Activated CD4-positive, alpha-beta T cell treated with anti-CD3 and anti-CD28 coated beads, Interleukin-2, amount 10 ng/mL, durations not matched to agents 24 days and 14 days (primary cell): ENCODE results near the gene RPRD1A. TPM values are rescaled to one million over a fixed set of nuclear protein-coding genes. Genes with fewer than 3 reads are reported as not detected.
"Not testable (repeated sequence)": the region's sequence is repeated elsewhere in the genome, so short reads cannot be mapped to it uniquely, and the experiment has no call there.

Experiments
- DNase-seq: peaks from one replicate; pipeline ENCODE4 v3.0.0; 2022
- H3K27ac Mint-ChIP-seq: one replicate; pipeline ENCODE4 v1.8.0; 2022; ENCODE audit warnings: mild to moderate bottlenecking, mixed read lengths
- H3K27me3 Mint-ChIP-seq: one replicate; pipeline ENCODE4 v1.8.0; 2022; ENCODE audit warnings: mixed read lengths
- H3K36me3 Mint-ChIP-seq: one replicate; pipeline ENCODE4 v1.8.0; 2022; ENCODE audit warnings: low read depth, mild to moderate bottlenecking, mixed read lengths
- H3K4me1 Mint-ChIP-seq: one replicate; pipeline ENCODE4 v1.8.0; 2021; ENCODE audit warnings: mixed read lengths
- H3K4me3 Mint-ChIP-seq: one replicate; pipeline ENCODE4 v1.8.0; 2022; ENCODE audit warnings: mild to moderate bottlenecking, moderate library complexity, mixed read lengths
- H3K9me3 Mint-ChIP-seq: one replicate; pipeline ENCODE4 v1.8.0; 2021; ENCODE audit warnings: mixed read lengths
- intact Hi-C: fragments of 100-400 bp; cut with micrococcal nuclease; formaldehyde crosslinking; loops from one replicate; pipeline ENCODE4 v1.15.1; 2023
- total RNA-seq: library from RNA; stranded (reverse); gene quantifications from 2 replicates; pipeline ENCODE4 v1.2.3, GENCODE V29; 2022

Gene RPRD1A
- total RNA-seq, 1 donor from 2014 or later = 27.4 TPM

- intact Hi-C loops = loop anchor here (2.0 to 10.0 kb wide), 3 partner anchors 79 to 476 kb away; no protein-coding TSS in a partner anchor
- no peak overlapping the region for H3K27ac Mint-ChIP-seq
- peak; percentile 67 for DNase-seq
- H3K36me3 Mint-ChIP-seq = no peaks in the 10 kb centered on the region
- no peak overlapping the region for H3K4me3 Mint-ChIP-seq
- H3K9me3 Mint-ChIP-seq = no peaks in the 10 kb centered on the region
- peaks cover 4% of the 10 kb centered on the region for H3K4me1 Mint-ChIP-seq
- H3K27me3 Mint-ChIP-seq = peaks cover 11% of the 10 kb centered on the region
These were observed 28.7 kb upstream of the RPRD1A start for GRCh38 chr18:36095936-36096519.

- intact Hi-C loops = loop anchor here (10.0 kb wide), 1 partner anchor 340 kb away; no protein-coding TSS in a partner anchor
- peaks cover 4% of the 10 kb centered on the region for H3K4me1 Mint-ChIP-seq
These were observed 27.1 kb upstream of the RPRD1A start for GRCh38 chr18:36094431-36094830.

GRCh38 chr18:36092116-36092515 is 24.8 kb upstream of the RPRD1A start:
- intact Hi-C loops = loop anchor here (10.0 kb wide), 1 partner anchor 337 kb away; no protein-coding TSS in a partner anchor
- H3K9me3 Mint-ChIP-seq = not testable (repeated sequence)

More at GRCh38 chr18:36094431-36094830, 27.1 kb upstream of the RPRD1A start:
- Mint-ChIP-seq H3K27ac (no peak overlapping the region), H3K27me3 (peaks cover 15% of the 10 kb centered on the region), H3K36me3 (no peaks in the 10 kb centered on the region), H3K4me3 (no peak overlapping the region), H3K9me3 (no peaks in the 10 kb centered on the region)
- no peak for DNase-seq

GRCh38 chr18:36089001-36089400 is 21.6 kb upstream of the RPRD1A start:
- Mint-ChIP-seq H3K4me3 (no peak overlapping the region), H3K36me3 (no peaks in the 10 kb centered on the region), H3K4me1 (peaks cover 8% of the 10 kb centered on the region), H3K27ac (no peak overlapping the region), H3K27me3 (peaks cover 6% of the 10 kb centered on the region), H3K9me3 (no peaks in the 10 kb centered on the region)
- no peak for DNase-seq
- intact Hi-C loops = no loop called here

More at GRCh38 chr18:36092116-36092515, 24.8 kb upstream of the RPRD1A start:
- not testable (repeated sequence) for H3K36me3 Mint-ChIP-seq, H3K27ac Mint-ChIP-seq, H3K4me1 Mint-ChIP-seq, DNase-seq, H3K4me3 Mint-ChIP-seq
- peaks cover 12% of the 10 kb centered on the region for H3K27me3 Mint-ChIP-seq

- no peak overlapping the region for H3K27ac Mint-ChIP-seq
- no peak overlapping the region for H3K4me3 Mint-ChIP-seq
- H3K4me1 Mint-ChIP-seq = peaks cover 11% of the 10 kb centered on the region
- DNase-seq = no peak
- intact Hi-C loops = no loop called here
- no peaks in the 10 kb centered on the region for H3K9me3 Mint-ChIP-seq
- no peaks in the 10 kb centered on the region for H3K36me3 Mint-ChIP-seq
- peaks cover 6% of the 10 kb centered on the region for H3K27me3 Mint-ChIP-seq
These were observed 20.9 kb upstream of the RPRD1A start for GRCh38 chr18:36088256-36088655.

GRCh38 chr18:36086186-36086585 is 18.8 kb upstream of the RPRD1A start:
- H3K27me3 Mint-ChIP-seq = peaks cover 13% of the 10 kb centered on the region
- no peaks in the 10 kb centered on the region for H3K36me3 Mint-ChIP-seq
- H3K4me1 Mint-ChIP-seq = peaks cover 11% of the 10 kb centered on the region
- peak; percentile 44 for DNase-seq
- no peak overlapping the region for H3K27ac Mint-ChIP-seq
- intact Hi-C loops = no loop called here
- peaks cover 1% of the 10 kb centered on the region for H3K9me3 Mint-ChIP-seq
- H3K4me3 Mint-ChIP-seq = no peak overlapping the region

- Mint-ChIP-seq H3K9me3 (peaks cover 11% of the 10 kb centered on the region), H3K4me1 (peaks cover 11% of the 10 kb centered on the region), H3K4me3 (no peak overlapping the region), H3K36me3 (no peaks in the 10 kb centered on the region), H3K27ac (no peak overlapping the region), H3K27me3 (peaks cover 15% of the 10 kb centered on the region)
- peak; percentile 32 for DNase-seq
- intact Hi-C loops = no loop called here
These were observed 17.8 kb upstream of the RPRD1A start for GRCh38 chr18:36085195-36085594.

- intact Hi-C loops = no loop called here
- Mint-ChIP-seq H3K36me3 (no peaks in the 10 kb centered on the region), H3K9me3 (peaks cover 18% of the 10 kb centered on the region), H3K4me1 (peaks cover 11% of the 10 kb centered on the region), H3K27me3 (peaks cover 15% of the 10 kb centered on the region), H3K4me3 (no peak overlapping the region), H3K27ac (no peak overlapping the region)
- DNase-seq = no peak
These were observed 16.4 kb upstream of the RPRD1A start for GRCh38 chr18:36083729-36084128.

GRCh38 chr18:36081118-36081517 is 13.8 kb upstream of the RPRD1A start:
- Mint-ChIP-seq H3K4me1 (peaks cover 11% of the 10 kb centered on the region), H3K27me3 (peaks cover 17% of the 10 kb centered on the region), H3K9me3 (peaks cover 18% of the 10 kb centered on the region)
- DNase-seq, H3K4me3 Mint-ChIP-seq, H3K27ac Mint-ChIP-seq, H3K36me3 Mint-ChIP-seq, intact Hi-C loops: not testable (repeated sequence)

GRCh38 chr18:36078751-36079529 is 11.6 kb upstream of the RPRD1A start:
- H3K27ac Mint-ChIP-seq = no peak overlapping the region
- no peak overlapping the region for H3K4me3 Mint-ChIP-seq
- no peak for DNase-seq
- peaks cover 18% of the 10 kb centered on the region for H3K9me3 Mint-ChIP-seq
- no peaks in the 10 kb centered on the region for H3K36me3 Mint-ChIP-seq
- peaks cover 28% of the 10 kb centered on the region for H3K27me3 Mint-ChIP-seq
- intact Hi-C loops = no loop called here
- H3K4me1 Mint-ChIP-seq = peaks cover 7% of the 10 kb centered on the region

GRCh38 chr18:36077764-36078163 is 10.4 kb upstream of the RPRD1A start:
- intact Hi-C loops, H3K27ac Mint-ChIP-seq, DNase-seq, H3K36me3 Mint-ChIP-seq, H3K4me1 Mint-ChIP-seq, H3K4me3 Mint-ChIP-seq: not testable (repeated sequence)
- peaks cover 33% of the 10 kb centered on the region for H3K27me3 Mint-ChIP-seq
- peaks cover 18% of the 10 kb centered on the region for H3K9me3 Mint-ChIP-seq

- Mint-ChIP-seq H3K9me3 (peaks cover 16% of the 10 kb centered on the region), H3K4me3 (no peak overlapping the region), H3K27me3 (peaks cover 26% of the 10 kb centered on the region), H3K36me3 (no peaks in the 10 kb centered on the region), H3K27ac (no peak overlapping the region), H3K4me1 (no peaks in the 10 kb centered on the region)
- DNase-seq = no peak
- intact Hi-C loops = no loop called here
These were observed 8.7 kb upstream of the RPRD1A start for GRCh38 chr18:36075862-36076587.

GRCh38 chr18:36074435-36074834 is 7.1 kb upstream of the RPRD1A start:
- Mint-ChIP-seq H3K4me3 (no peak overlapping the region), H3K9me3 (no peaks in the 10 kb centered on the region), H3K4me1 (no peaks in the 10 kb centered on the region), H3K36me3 (no peaks in the 10 kb centered on the region), H3K27ac (no peak overlapping the region), H3K27me3 (peaks cover 27% of the 10 kb centered on the region)
- intact Hi-C loops = no loop called here
- DNase-seq = no peak

- Mint-ChIP-seq H3K27ac (no peak overlapping the region), H3K4me3 (no peak overlapping the region), H3K36me3 (no peaks in the 10 kb centered on the region), H3K4me1 (no peaks in the 10 kb centered on the region), H3K27me3 (peaks cover 27% of the 10 kb centered on the region), H3K9me3 (no peaks in the 10 kb centered on the region)
- no peak for DNase-seq
- intact Hi-C loops = no loop called here
These were observed 6.3 kb upstream of the RPRD1A start for GRCh38 chr18:36073676-36074075.
